Keratinocyte (primary cell): Measurements from ENCODE around the gene ADRB2. TPM values are rescaled to one million over a fixed set of nuclear protein-coding genes. Genes with fewer than 3 reads are reported as not detected.
A peak's percentile ranks its signal among the peaks of the same experiment; 100 is the strongest.

ENCODE experiments used
- DNase-seq: peaks from one replicate; pipeline ENCODE4 v3.0.0-alpha.2; 2011; ENCODE audit warnings: low read depth, missing footprints, low spot score
- FAIRE-seq: peaks from 2 replicates; lab custom pipeline; 2011; peaks lifted over from hg19 to GRCh38; lab: Jason Lieb, UNC
- H2AFZ ChIP-seq: 2 replicates; pipeline ENCODE4 v1.6.0; 2012; ENCODE audit warnings: low read length, control low read depth, inconsistent platforms; ENCODE audit not compliant: control insufficient read depth
- H3K27ac ChIP-seq: 2 replicates; pipeline ENCODE4 v1.5.1; 2011; ENCODE audit warnings: low read length; ENCODE audit not compliant: control insufficient read depth, insufficient read depth
- H3K27me3 ChIP-seq: 3 replicates; pipeline ENCODE4 v1.6.0; 2011; ENCODE audit warnings: low read length; ENCODE audit not compliant: control insufficient read depth, insufficient read depth; ENCODE audit errors: extremely low read depth
- H3K36me3 ChIP-seq, 2 experiments: 2 replicates in 1 of 2; 3 replicates in 1 of 2; pipeline ENCODE4 v1.5.1; 2011; ENCODE audit warnings: low read length in 2 of 2, mild to moderate bottlenecking in 1 of 2; ENCODE audit not compliant: control insufficient read depth in 2 of 2, insufficient read depth in 2 of 2; ENCODE audit errors: extremely low read depth in 1 of 2
- H3K4me1 ChIP-seq: 3 replicates; pipeline ENCODE4 v1.5.1; 2011; ENCODE audit warnings: low read length; ENCODE audit not compliant: control insufficient read depth, insufficient read depth; ENCODE audit errors: extremely low read depth
- H3K4me2 ChIP-seq: 3 replicates; pipeline ENCODE4 v1.6.0; 2011; ENCODE audit warnings: low read depth, low read length; ENCODE audit not compliant: control insufficient read depth, insufficient read depth; ENCODE audit errors: extremely low read depth
- H3K4me3 ChIP-seq, 3 experiments: fragments of 200-600 bp in 1 of 3; sonication (generic) in 1 of 3; 2 replicates in 2 of 3; 3 replicates in 1 of 3; pipeline ENCODE4 v1.5.1; 2011 to 2016; ENCODE audit warnings: low read length in 3 of 3, mild to moderate bottlenecking in 3 of 3, control low read depth in 2 of 3, inconsistent platforms in 1 of 3, low read depth in 1 of 3, mixed read lengths in 1 of 3, mixed run types in 1 of 3, moderate library complexity in 1 of 3; ENCODE audit not compliant: control insufficient read depth in 2 of 3, insufficient read depth in 2 of 3; ENCODE audit errors: extremely low read depth in 1 of 3
- H3K79me2 ChIP-seq: 2 replicates; pipeline ENCODE4 v1.6.0; 2012; ENCODE audit warnings: low read length; ENCODE audit not compliant: control insufficient read depth, insufficient read depth
- H3K9ac ChIP-seq: 3 replicates; pipeline ENCODE4 v1.6.0; 2011; ENCODE audit warnings: low read length; ENCODE audit not compliant: control insufficient read depth, insufficient read depth; ENCODE audit errors: extremely low read depth
- H3K9me1 ChIP-seq: 3 replicates; pipeline ENCODE4 v1.6.0; 2011; ENCODE audit warnings: low read length; ENCODE audit not compliant: control insufficient read depth, insufficient read depth; ENCODE audit errors: extremely low read depth
- H3K9me3 ChIP-seq: 2 replicates; pipeline ENCODE4 v1.5.1; 2012; ENCODE audit warnings: low read depth, low read length; ENCODE audit not compliant: control insufficient read depth
- H4K20me1 ChIP-seq: 3 replicates; pipeline ENCODE4 v1.6.0; 2011; ENCODE audit warnings: low read length; ENCODE audit not compliant: control insufficient read depth, insufficient read depth; ENCODE audit errors: extremely low read depth
- CTCF ChIP-seq, 3 experiments: IDR thresholded peaks in 1 of 3; conservative IDR thresholded peaks in 1 of 3; optimal IDR thresholded peaks in 1 of 3; 2 replicates in 2 of 3; 3 replicates in 1 of 3; pipeline versions ENCODE3 to v1.5.1; 2011; ENCODE audit warnings: low read length in 3 of 3, mild to moderate bottlenecking in 3 of 3, moderate library complexity in 2 of 3, control low read depth in 1 of 3, inconsistent platforms in 1 of 3; ENCODE audit not compliant: insufficient read depth in 2 of 3; ENCODE audit errors: extremely low read depth in 1 of 3
- EZH2 ChIP-seq: IDR thresholded peaks from one replicate; pipeline ENCODE4 v1.6.1; 2012; ENCODE audit warnings: inconsistent platforms, mild to moderate bottlenecking, low read length, moderate library complexity
- dilution Hi-C: fragments of 300-500 bp; cut with MboI; formaldehyde crosslinking; loops from one replicate; pipeline ENCODE4 v1.7.0; 2020; ENCODE audit warnings: low sequenced_read_pairs; ENCODE audit not compliant: extremely low pct_ligation_motif_present
- polyA plus RNA-seq, 5 experiments: library from polyadenylated mRNA; depleted of rRNA in 3 of 5; stranded (reverse) in 3 of 5; stranded (forward) in 1 of 5; unstranded in 1 of 5; fragments of >200 nt; gene quantifications; 1 replicate in 1 of 5; 2 replicates in 3 of 5; 3 replicates in 1 of 5; pipeline versions ENCODE4 v1.2.1 to v1.2.3, GENCODE V29; 2011 to 2012; ENCODE audit warnings: missing spikeins in 2 of 5, low read depth in 1 of 5, low replicate concordance in 1 of 5

Gene ADRB2
- polyA plus RNA-seq, 1 donor (not counting 4 experiments of a cell fraction or from before 2014, with no cell fraction given) = 39.7 TPM

- no peak overlapping the region for H2AFZ ChIP-seq
- H3K79me2 ChIP-seq = peaks cover 48% of the 10 kb centered on the region
These were observed 18.2 kb downstream of the ADRB2 start for GRCh38 chr5:148844433-148845280.

GRCh38 chr5:148846930-148847329 lies 20.5 kb downstream of the ADRB2 start:
- Histone ChIP-seq H3K9me3 (no peaks in the 10 kb centered on the region), H3K9ac (no peak overlapping the region), H3K4me2 (no peak overlapping the region), H3K36me3 (peaks cover 5 to 11% of the 10 kb centered on the region in 2 experiments), H3K4me3 (no peak overlapping the region), H3K4me1 (peaks cover 27% of the 10 kb centered on the region), H3K27me3 (no peaks in the 10 kb centered on the region), H4K20me1 (no peaks in the 10 kb centered on the region), H3K9me1 (no peaks in the 10 kb centered on the region), H2AFZ (no peak overlapping the region), H3K27ac (no peak overlapping the region), H3K79me2 (peaks cover 38% of the 10 kb centered on the region)
- DNase-seq (no peak), FAIRE-seq (no peak)
- dilution Hi-C loops = no loop called here
- TF ChIP-seq EZH2 (no peak), CTCF (optimal IDR thresholded peaks at IDR 0.05 in 1 of 3, IDR thresholded peaks at IDR 0.05 in 1 of 3, conservative IDR thresholded peaks at IDR 0.05 in 1 of 3; ENCODE audit: extremely low read depth in 1 of 3, insufficient read depth in 2 of 3, low read length in 3 of 3) (no peak)

More at GRCh38 chr5:148844433-148845280, 18.2 kb downstream of the ADRB2 start:
- no peak overlapping the region for H3K27ac ChIP-seq
- DNase-seq (no peak), FAIRE-seq (peak; percentile 48)
- H3K27me3 ChIP-seq = no peaks in the 10 kb centered on the region
- H3K4me2 ChIP-seq = no peak overlapping the region
- peaks cover 38% of the 10 kb centered on the region for H3K4me1 ChIP-seq
- H4K20me1 ChIP-seq = no peaks in the 10 kb centered on the region
- H3K4me3 ChIP-seq = no peak overlapping the region
- H3K9me3 ChIP-seq = no peaks in the 10 kb centered on the region
- peaks cover 2 to 10% of the 10 kb centered on the region in 2 experiments for H3K36me3 ChIP-seq
- dilution Hi-C loops = no loop called here
- TF ChIP-seq CTCF (optimal IDR thresholded peaks at IDR 0.05 in 1 of 3, IDR thresholded peaks at IDR 0.05 in 1 of 3, conservative IDR thresholded peaks at IDR 0.05 in 1 of 3; ENCODE audit: extremely low read depth in 1 of 3, insufficient read depth in 2 of 3, low read length in 3 of 3) (no peak), EZH2 (no peak)
- H3K9me1 ChIP-seq = no peaks in the 10 kb centered on the region
- H3K9ac ChIP-seq = no peak overlapping the region
